Measurements from ENCODE around the gene COL20A1. TPM values are rescaled to one million over a fixed set of nuclear protein-coding genes. Genes with fewer than 3 reads are reported as not detected.

COL20A1 gene
- total RNA-seq, 1 donor from 2014 or later, result not detected

- H3K27ac Mint-ChIP-seq (ENCODE audit: unreplicated experiment), result no peak overlapping the region
- H3K4me3 Mint-ChIP-seq (ENCODE audit: unreplicated experiment), result no peak overlapping the region
- TF ChIP-seq CTCF (IDR thresholded peaks at IDR 0.05), result no peak
- no peaks in the 10 kb centered on the region for H3K9me3 Mint-ChIP-seq (ENCODE audit: unreplicated experiment)
- DNase-seq (ENCODE audit: extremely low spot score, unreplicated experiment), result no peak
- H3K27me3 Mint-ChIP-seq (ENCODE audit: unreplicated experiment), result peaks cover 11% of the 10 kb centered on the region
- H3K36me3 Mint-ChIP-seq (ENCODE audit: unreplicated experiment), result no peaks in the 10 kb centered on the region
- no peaks in the 10 kb centered on the region for H3K4me1 Mint-ChIP-seq (ENCODE audit: unreplicated experiment)
These were observed 74.6 kb downstream of the COL20A1 start for GRCh38 chr20:63367446-63368055.

GRCh38 chr20:63368151-63368550 is 75.2 kb downstream of the COL20A1 start:
- Mint-ChIP-seq H3K9me3 (ENCODE audit: unreplicated experiment) (no peaks in the 10 kb centered on the region), H3K4me3 (ENCODE audit: unreplicated experiment) (no peak overlapping the region), H3K4me1 (ENCODE audit: unreplicated experiment) (no peaks in the 10 kb centered on the region), H3K27ac (ENCODE audit: unreplicated experiment) (no peak overlapping the region), H3K36me3 (ENCODE audit: unreplicated experiment) (no peaks in the 10 kb centered on the region), H3K27me3 (ENCODE audit: unreplicated experiment) (peaks cover 7% of the 10 kb centered on the region)
- no peak for TF ChIP-seq CTCF (IDR thresholded peaks at IDR 0.05)
- DNase-seq (ENCODE audit: extremely low spot score, unreplicated experiment), result no peak

- no peak overlapping the region for H3K4me3 Mint-ChIP-seq (ENCODE audit: unreplicated experiment)
- no peak for DNase-seq (ENCODE audit: extremely low spot score, unreplicated experiment)
- no peaks in the 10 kb centered on the region for H3K4me1 Mint-ChIP-seq (ENCODE audit: unreplicated experiment)
- no peak for TF ChIP-seq CTCF (IDR thresholded peaks at IDR 0.05)
- no peaks in the 10 kb centered on the region for H3K9me3 Mint-ChIP-seq (ENCODE audit: unreplicated experiment)
- H3K27ac Mint-ChIP-seq (ENCODE audit: unreplicated experiment), result no peak overlapping the region
- H3K27me3 Mint-ChIP-seq (ENCODE audit: unreplicated experiment), result peaks cover 7% of the 10 kb centered on the region
- H3K36me3 Mint-ChIP-seq (ENCODE audit: unreplicated experiment), result no peaks in the 10 kb centered on the region
These were observed 76.1 kb downstream of the COL20A1 start for GRCh38 chr20:63369024-63369530.

GRCh38 chr20:63369724-63370617 is 77.0 kb downstream of the COL20A1 start:
- Mint-ChIP-seq H3K4me3 (ENCODE audit: unreplicated experiment) (no peak overlapping the region), H3K9me3 (ENCODE audit: unreplicated experiment) (no peaks in the 10 kb centered on the region), H3K4me1 (ENCODE audit: unreplicated experiment) (no peaks in the 10 kb centered on the region), H3K27ac (ENCODE audit: unreplicated experiment) (no peak overlapping the region), H3K36me3 (ENCODE audit: unreplicated experiment) (no peaks in the 10 kb centered on the region), H3K27me3 (ENCODE audit: unreplicated experiment) (peaks cover 7% of the 10 kb centered on the region)
- no peak for DNase-seq (ENCODE audit: extremely low spot score, unreplicated experiment)
- TF ChIP-seq CTCF (IDR thresholded peaks at IDR 0.05), result no peak

- Mint-ChIP-seq H3K27me3 (ENCODE audit: unreplicated experiment) (peaks cover 7% of the 10 kb centered on the region), H3K4me3 (ENCODE audit: unreplicated experiment) (no peak overlapping the region)
These were observed 77.7 kb downstream of the COL20A1 start for GRCh38 chr20:63370618-63371187.

More at GRCh38 chr20:63370618-63371187, 77.7 kb downstream of the COL20A1 start:
- DNase-seq (ENCODE audit: extremely low spot score, unreplicated experiment), result no peak
- Mint-ChIP-seq H3K27ac (ENCODE audit: unreplicated experiment) (no peak overlapping the region), H3K9me3 (ENCODE audit: unreplicated experiment) (no peaks in the 10 kb centered on the region), H3K36me3 (ENCODE audit: unreplicated experiment) (no peaks in the 10 kb centered on the region), H3K4me1 (ENCODE audit: unreplicated experiment) (no peaks in the 10 kb centered on the region)
- no peak for TF ChIP-seq CTCF (IDR thresholded peaks at IDR 0.05)

Measured in osteocyte (in vitro differentiated cells).